Adipose tissue (tissue), 3 donors: Measurements from ENCODE around the gene CEP290. TPM values are rescaled to one million over a fixed set of nuclear protein-coding genes. Genes with fewer than 3 reads are reported as not detected.

ENCODE experiments used
- H3K27ac ChIP-seq: one replicate; pipeline ENCODE4 v1.5.1; 2013; ENCODE audit warnings: low read depth, low read length
- WGBS, 3 donors: extraction: QIAGEN DNeasy Blood & Tissue Kit; methylation state at CpG; one replicate each; pipeline ENCODE4 v1.1.7; 2013; 5-methylcytosine and 5-hydroxymethylcytosine counted together
- polyA plus RNA-seq, 3 donors: library from polyadenylated mRNA; stranded (reverse); fragments of 200-250 nt; gene quantifications; one replicate each; pipeline ENCODE4 v1.2.3, GENCODE V29; 2013
- donor health status: healthy with polysubstance abuse.
- donor health status: Bipolar disorder and iron deficiency.
- donor health status: healthy.

The CEP290 gene
- 1 to 10 TPM; 2.5 to 8.5 (median 3.2) TPM for polyA plus RNA-seq

- no peak within 1 kb of the TSS for H3K27ac ChIP-seq
- 0% methylated on average over 47 to 49 of the region's 49 CpGs for WGBS, 3 donors
Observed at GRCh38 chr12:88141774-88142609, at the start of gene CEP290, which contains the start of gene TMTC3. TSS of gene CEP290 (minus strand) at chr12:88142088. CDS start at chr12:88141307, 781 bp downstream. TSS of gene TMTC3 (plus strand) at chr12:88142307. CDS start at chr12:88148316, 6,009 bp downstream.

- no peak overlapping the region for H3K27ac ChIP-seq
- 92 to 94% (median 93%) methylated on average over 1 of the region's 1 CpG for WGBS, 3 donors
Observed at GRCh38 chr12:88188180-88188579, 46.3 kb upstream of the CEP290 start.

- H3K27ac ChIP-seq, result no peak overlapping the region
- WGBS, 3 donors, result 88 to 97% (median 96%) methylated on average over 2 of the region's 2 CpGs
Observed at GRCh38 chr12:88187571-88187970, 45.7 kb upstream of the CEP290 start.

GRCh38 chr12:88185988-88186387, 44.1 kb upstream of the CEP290 start:
- no peak overlapping the region for H3K27ac ChIP-seq

GRCh38 chr12:88185279-88185678, 43.4 kb upstream of the CEP290 start:
- WGBS, 3 donors, result 97 to 100% (median 99%) methylated on average over 2 of the region's 2 CpGs
- no peak overlapping the region for H3K27ac ChIP-seq

- H3K27ac ChIP-seq, result no peak overlapping the region
- 77 to 87% (median 78%) methylated on average over 3 of the region's 3 CpGs for WGBS, 3 donors
Observed at GRCh38 chr12:88184196-88184595, 42.3 kb upstream of the CEP290 start.

GRCh38 chr12:88182416-88182815, 40.5 kb upstream of the CEP290 start:
- 85 to 97% (median 95%) methylated on average over 3 of the region's 3 CpGs for WGBS, 3 donors
- H3K27ac ChIP-seq, result no peak overlapping the region

- WGBS, 3 donors, result 85 to 91% (median 90%) methylated on average over 3 of the region's 3 CpGs
- no peak overlapping the region for H3K27ac ChIP-seq
Observed at GRCh38 chr12:88181881-88182280, 40.0 kb upstream of the CEP290 start.

GRCh38 chr12:88179436-88180014, 37.6 kb upstream of the CEP290 start:
- no peak overlapping the region for H3K27ac ChIP-seq
- 69 to 94% (median 86%) methylated on average over 6 of the region's 6 CpGs for WGBS, 3 donors

- no peak overlapping the region for H3K27ac ChIP-seq
- WGBS, 3 donors, result 94 to 95% (median 95%) methylated on average over 3 of the region's 3 CpGs
Observed at GRCh38 chr12:88175544-88175943, 33.7 kb upstream of the CEP290 start.

GRCh38 chr12:88172844-88173407, 31.0 kb upstream of the CEP290 start:
- H3K27ac ChIP-seq, result no peak overlapping the region

- H3K27ac ChIP-seq, result no peak overlapping the region
- WGBS, 3 donors, result 92 to 95% (median 95%) methylated on average over 2 of the region's 2 CpGs
Observed at GRCh38 chr12:88167384-88167783, 25.5 kb upstream of the CEP290 start.

GRCh38 chr12:88166179-88166578, 24.3 kb upstream of the CEP290 start:
- 71 to 91% (median 88%) methylated on average over 1 of the region's 1 CpG for WGBS, 3 donors
- H3K27ac ChIP-seq, result no peak overlapping the region

- 94 to 99% (median 95%) methylated on average over 2 of the region's 2 CpGs for WGBS, 3 donors
Observed at GRCh38 chr12:88163371-88163770, 21.5 kb upstream of the CEP290 start.

GRCh38 chr12:88156075-88156654, 14.3 kb upstream of the CEP290 start:
- WGBS, 3 donors, result 91 to 100% (median 93%) methylated on average over 1 of the region's 1 CpG
- H3K27ac ChIP-seq, result no peak overlapping the region

More at GRCh38 chr12:88163371-88163770, 21.5 kb upstream of the CEP290 start:
- H3K27ac ChIP-seq, result no peak overlapping the region

- H3K27ac ChIP-seq, result no peak overlapping the region
- WGBS, 3 donors, result 79 to 80% (median 80%) methylated on average over 3 of the region's 3 CpGs
Observed at GRCh38 chr12:88153959-88154358, 12.1 kb upstream of the CEP290 start.

GRCh38 chr12:88150063-88150462, 8.2 kb upstream of the CEP290 start:
- 94 to 99% (median 94%) methylated on average over 2 of the region's 2 CpGs for WGBS, 3 donors
- H3K27ac ChIP-seq, result no peak overlapping the region

GRCh38 chr12:88145567-88146505, 3.9 kb upstream of the CEP290 start:
- no peak overlapping the region for H3K27ac ChIP-seq
- WGBS, 3 donors, result 77 to 85% (median 85%) methylated on average over 5 of the region's 5 CpGs
